ENCODE results near the gene KRT86.

DNA sequence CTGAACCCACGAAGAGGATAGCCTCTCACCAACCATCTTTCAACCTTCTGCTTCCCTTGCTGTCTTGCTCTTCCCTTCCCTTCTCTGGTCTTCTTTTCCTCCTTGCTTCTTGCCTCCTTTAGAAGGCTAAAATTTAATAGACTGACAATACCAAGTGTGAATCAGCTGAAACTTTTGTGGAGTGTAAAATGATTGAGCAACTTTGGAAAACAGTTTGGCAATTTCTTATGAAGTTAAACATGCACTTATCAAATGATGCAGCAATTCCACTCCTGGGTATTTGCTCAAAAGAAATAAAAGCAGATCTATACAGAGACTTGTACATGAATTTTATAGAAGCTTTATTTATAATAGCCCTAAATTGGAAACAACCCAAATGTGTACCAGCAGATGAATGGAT lies 3.3 kb upstream of the KRT86 start:
- TF ChIP-seq, protein P1, sequence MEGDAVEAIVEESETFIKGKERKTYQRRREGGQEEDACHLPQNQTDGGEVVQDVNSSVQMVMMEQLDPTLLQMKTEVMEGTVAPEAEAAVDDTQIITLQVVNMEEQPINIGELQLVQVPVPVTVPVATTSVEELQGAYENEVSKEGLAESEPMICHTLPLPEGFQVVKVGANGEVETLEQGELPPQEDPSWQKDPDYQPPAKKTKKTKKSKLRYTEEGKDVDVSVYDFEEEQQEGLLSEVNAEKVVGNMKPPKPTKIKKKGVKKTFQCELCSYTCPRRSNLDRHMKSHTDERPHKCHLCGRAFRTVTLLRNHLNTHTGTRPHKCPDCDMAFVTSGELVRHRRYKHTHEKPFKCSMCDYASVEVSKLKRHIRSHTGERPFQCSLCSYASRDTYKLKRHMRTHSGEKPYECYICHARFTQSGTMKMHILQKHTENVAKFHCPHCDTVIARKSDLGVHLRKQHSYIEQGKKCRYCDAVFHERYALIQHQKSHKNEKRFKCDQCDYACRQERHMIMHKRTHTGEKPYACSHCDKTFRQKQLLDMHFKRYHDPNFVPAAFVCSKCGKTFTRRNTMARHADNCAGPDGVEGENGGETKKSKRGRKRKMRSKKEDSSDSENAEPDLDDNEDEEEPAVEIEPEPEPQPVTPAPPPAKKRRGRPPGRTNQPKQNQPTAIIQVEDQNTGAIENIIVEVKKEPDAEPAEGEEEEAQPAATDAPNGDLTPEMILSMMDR (IDR thresholded peaks at IDR 0.05; ENCODE audit: low read length), result no peak
- TF ChIP-seq EZH2 (IDR thresholded peaks at IDR 0.05; ENCODE audit: borderline replicate concordance, low read length), result no peak

Data from OCI-LY1 (cell line).